GM18517 (cell line): ENCODE measurements around the gene DHX38.

Experiments used
- ATAC-seq: cut with Tn5 transposase; IDR thresholded peaks from one replicate; pipeline ENCODE4 v1.9.1; 2021; ENCODE audit warnings: mild to moderate bottlenecking, moderate library complexity; ENCODE audit not compliant: unreplicated experiment

Gene DHX38

GRCh38 chr16:72083778-72084404 lies 9.8 kb upstream of the DHX38 start:
- no peak for ATAC-seq

- ATAC-seq, result no peak
Measured at GRCh38 chr16:72084445-72084844, 9.2 kb upstream of the DHX38 start.

DNA sequence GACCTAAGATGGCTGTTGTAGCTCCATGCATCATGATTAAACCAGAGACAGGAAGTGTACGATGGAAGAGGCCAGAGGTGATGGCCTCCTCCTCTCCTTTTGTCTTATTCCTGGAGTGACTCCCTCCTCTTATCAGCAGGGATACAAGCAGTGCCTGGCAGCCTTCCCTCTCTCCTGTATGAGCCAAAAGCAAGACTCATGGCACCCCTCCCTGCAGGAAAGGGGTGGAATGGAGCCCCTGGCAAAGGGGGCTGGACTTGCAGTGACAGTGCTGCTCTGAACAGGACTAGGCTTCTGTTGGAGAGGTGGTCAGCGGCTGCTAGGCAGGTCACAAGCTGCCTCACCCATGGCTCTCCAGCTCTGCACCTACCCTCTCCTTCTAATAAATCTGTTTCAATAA lies 8.6 kb upstream of the DHX38 start:
- ATAC-seq, result no peak

DNA sequence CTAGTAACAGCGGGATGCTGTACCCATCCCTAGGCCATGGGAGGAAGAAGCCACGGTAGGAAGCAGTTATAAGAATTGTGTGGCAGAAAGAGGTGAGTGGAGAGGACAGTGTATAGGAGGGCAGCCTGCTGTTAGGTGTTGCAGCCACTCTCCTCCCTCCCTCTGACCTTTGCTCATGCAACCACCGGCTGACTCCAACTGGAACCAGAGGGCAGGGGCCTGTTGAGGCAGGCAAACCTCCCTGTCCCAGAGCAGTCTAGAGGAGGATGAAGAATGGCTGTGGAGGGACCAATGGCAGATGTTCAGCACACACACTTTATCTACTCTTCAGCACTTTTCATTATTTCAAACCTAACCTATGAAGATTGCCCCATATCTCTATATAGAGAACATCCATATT lies 2.4 kb upstream of the DHX38 start:
- ATAC-seq, result no peak

DNA sequence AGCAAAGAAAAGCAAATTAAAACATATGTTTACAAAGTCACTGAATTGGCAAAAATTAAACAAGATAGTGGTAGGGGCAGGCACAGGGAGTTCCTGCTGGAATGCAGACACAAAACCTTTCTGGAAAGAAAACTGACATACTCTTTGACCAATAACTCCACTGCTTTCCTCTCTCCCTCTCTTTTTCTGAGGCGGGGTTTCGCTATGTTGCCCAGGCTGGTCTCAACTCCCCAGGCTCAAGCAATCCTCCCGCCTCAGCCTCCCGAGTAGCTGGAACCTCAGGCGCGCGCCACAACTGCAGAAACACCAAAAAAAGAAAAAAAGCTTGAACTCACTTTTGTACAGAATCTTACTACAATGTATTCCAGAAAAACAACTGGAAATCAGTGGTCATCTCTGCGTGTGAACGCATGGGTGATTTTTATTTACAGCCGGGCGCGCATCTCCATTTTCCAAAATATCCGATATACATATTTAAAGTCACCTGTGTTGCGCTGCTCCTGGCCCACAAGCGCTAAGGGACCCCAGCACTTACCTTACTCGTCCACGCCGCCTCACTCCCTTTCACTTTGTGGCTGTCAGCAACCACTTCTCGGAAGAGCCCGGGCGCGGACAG lies 707 bp upstream of the DHX38 start:
- no peak for ATAC-seq

DNA sequence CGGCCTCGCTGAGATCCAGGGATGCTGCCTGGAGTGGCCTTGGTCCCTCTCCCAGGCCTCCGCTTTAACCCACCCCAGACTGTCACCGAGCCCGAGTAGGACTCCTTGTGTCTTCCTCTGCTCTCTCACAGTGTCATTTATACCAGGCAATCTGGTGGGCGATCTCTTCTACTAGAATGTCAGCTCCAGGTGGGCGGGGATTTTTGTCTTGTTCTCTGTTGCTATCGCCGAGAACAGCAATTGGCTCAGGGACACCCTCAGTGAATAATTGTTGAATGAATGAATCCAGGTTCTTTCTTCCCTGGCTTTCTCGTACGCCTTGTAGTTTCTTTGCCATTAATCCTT lies 591 bp downstream of the DHX38 start:
- peak; percentile 4 for ATAC-seq

DNA sequence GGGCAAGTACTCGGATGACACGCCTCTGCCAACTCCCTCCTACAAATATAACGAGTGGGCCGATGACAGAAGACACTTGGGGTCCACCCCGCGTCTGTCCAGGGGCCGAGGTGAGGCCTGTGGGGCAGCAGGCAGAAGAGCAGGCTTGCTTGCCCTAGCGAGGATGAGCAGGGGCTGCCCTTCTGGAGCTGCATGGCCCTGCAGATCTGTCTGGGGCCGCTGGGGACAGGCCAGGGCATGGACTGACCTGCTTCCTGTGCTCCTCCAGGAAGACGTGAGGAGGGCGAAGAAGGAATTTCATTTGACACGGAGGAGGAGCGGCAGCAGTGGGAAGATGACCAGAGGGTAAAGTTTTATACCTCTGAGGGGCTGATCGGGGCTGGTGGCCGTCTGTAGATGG lies 5.3 kb downstream of the DHX38 start:
- no peak for ATAC-seq

- ATAC-seq, result peak; percentile 87
Measured at GRCh38 chr16:72099377-72099818, 5.8 kb downstream of the DHX38 start.

DNA sequence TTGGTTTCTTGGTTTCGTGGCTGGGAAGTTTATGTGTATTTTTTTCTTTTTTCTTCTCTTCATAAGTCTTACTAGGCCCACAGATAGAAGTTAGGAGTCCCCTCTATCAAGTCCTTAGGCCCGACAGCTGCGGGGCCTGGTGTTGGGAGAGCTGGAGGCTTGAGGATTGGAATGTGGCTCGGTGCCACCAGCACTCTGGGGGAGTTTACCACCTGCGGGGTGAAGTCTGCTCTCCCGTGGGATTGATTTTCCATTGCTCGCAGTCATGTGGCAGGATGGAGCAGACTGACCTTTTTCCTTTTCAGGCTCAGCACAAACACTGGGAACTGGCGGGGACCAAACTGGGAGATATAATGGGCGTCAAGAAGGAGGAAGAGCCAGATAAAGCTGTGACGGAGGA lies 7.5 kb downstream of the DHX38 start:
- ATAC-seq, result no peak

DNA sequence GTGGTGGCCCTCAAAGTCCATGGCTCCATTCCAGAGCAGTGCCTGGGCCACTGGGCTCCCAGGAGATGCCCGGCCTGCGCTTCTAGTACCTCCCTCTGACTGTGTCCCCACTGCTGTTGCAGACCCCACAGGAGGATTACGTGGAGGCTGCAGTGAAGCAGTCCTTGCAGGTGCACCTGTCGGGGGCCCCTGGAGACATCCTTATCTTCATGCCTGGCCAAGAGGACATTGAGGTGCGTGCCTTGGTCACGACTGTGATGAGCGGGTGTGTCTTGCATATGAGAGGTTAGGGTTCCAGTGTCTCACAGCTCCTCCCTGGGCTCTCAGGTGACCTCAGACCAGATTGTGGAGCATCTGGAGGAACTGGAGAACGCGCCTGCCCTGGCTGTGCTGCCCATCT lies 11.3 kb downstream of the DHX38 start:
- no peak for ATAC-seq

DNA sequence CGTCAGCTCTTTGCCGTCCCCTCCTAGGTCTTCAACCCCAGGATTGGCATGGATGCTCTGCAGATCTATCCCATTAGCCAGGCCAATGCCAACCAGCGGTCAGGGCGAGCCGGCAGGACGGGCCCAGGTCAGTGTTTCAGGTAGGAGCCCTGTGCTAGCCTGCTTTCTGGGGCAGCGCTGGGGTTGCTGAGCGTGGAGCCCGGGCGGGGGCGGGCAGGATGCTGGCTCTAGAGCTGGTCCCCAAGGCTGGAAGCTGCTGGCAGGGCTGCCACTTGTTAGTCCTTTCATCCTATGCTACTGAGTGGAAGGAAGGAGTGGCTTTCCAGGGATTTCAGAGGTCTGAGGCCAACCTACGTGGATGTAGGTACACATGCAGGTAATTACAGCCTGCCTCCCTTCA lies 12.3 kb downstream of the DHX38 start:
- ATAC-seq, result no peak

GRCh38 chr16:72107371-72107770 lies 13.7 kb downstream of the DHX38 start:
- ATAC-seq, result no peak

DNA sequence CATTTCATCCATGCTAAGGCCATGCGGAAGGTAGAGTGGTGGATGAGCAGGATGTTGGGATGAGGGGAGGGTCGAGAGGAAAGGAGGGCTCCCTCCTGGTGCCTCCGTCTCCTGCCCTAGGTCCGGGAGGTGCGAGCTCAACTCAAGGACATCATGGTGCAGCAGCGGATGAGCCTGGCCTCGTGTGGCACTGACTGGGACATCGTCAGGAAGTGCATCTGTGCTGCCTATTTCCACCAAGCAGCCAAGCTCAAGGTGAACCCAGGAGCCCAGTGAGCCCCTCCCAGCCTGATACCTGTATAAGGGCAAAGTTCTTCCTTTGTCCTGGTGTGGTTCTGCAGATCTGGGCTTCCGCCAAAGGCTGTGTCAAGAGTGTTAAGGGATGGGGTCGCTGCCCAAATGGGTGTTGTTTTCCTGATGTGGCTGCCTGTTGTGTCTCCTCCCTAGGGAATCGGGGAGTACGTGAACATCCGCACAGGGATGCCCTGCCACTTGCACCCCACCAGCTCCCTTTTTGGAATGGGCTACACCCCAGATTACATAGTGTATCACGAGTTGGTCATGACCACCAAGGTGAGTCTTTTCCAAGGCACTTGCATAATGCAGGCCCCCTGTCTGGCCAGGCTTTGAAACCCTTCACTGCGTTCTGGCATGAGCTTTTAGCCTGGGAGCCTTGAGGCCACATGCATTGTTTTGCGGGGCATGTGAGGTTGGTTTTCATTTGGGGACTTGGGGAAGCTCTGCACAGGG lies 14.9 kb downstream of the DHX38 start:
- no peak for ATAC-seq

- no peak for ATAC-seq
Measured at GRCh38 chr16:72109300-72109699, 15.7 kb downstream of the DHX38 start.

DNA sequence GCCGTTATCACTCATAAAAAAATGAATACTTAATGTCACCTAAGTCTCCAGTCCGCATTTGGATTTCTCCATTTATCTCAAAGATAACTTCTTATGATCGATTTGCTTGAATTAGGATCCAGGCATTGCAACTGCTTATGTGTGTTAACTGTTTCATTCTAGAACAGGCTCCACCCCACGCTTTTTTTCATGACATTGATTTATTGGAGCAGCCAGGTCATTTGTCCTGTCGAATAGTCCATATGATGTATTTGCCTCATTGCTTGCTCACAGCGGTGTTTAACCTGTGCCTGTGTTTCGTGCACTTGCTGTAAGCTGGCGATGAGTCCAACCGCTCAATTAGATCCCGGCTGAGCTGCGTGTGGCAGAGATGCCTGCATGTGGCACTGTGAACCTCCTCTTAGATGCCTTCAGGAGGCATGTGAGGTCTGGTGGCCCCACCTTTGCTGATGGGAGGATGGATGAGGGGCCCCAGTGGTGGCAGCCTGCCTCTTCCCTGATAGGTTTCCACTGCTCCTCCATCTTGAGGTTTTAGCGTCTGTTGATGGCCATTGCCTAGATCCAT lies 16.4 kb downstream of the DHX38 start:
- ATAC-seq, result no peak

GRCh38 chr16:72110662-72111615 lies 17.3 kb downstream of the DHX38 start:
- ATAC-seq, result no peak

DNA sequence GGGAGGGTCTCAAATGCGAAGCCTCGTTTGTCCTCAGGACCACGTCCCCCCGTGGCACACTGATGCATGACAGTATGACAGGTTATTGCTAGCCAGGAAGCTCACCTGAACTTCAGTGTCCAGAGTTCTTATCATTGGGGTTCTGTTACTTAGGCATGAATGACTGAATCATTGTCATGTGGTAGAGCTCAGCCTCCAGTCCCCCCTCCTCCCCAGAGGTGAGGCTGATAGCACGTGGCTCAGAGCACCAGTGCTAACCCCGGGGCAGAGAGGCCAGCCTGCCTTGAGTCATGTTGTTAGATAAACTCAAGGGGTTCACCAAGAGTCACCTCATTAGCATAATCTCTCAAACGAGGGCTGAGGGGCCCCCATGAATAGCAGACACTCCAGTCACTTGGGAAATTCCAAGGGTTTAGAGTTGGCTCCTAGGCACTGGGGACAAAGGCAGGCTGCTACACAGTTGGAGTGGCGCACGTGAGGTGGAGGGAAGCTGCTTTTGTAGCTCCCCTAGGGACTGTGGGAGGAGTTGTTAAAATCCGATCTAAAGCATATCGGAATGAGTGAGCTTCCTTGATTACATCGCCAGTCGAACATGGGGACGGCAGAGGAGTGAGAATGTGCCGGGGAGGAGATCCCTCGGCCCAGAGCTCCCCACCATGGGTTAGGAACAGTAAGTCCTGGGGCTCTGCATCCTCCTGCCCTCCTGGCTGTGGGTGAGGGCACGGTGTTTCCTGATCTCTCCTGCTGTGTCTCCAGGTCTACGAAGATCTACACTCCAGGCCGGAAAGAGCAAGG lies 18.2 kb downstream of the DHX38 start:
- ATAC-seq, result no peak

- no peak for ATAC-seq
Measured at GRCh38 chr16:72112452-72112792, 18.8 kb downstream of the DHX38 start.

DNA sequence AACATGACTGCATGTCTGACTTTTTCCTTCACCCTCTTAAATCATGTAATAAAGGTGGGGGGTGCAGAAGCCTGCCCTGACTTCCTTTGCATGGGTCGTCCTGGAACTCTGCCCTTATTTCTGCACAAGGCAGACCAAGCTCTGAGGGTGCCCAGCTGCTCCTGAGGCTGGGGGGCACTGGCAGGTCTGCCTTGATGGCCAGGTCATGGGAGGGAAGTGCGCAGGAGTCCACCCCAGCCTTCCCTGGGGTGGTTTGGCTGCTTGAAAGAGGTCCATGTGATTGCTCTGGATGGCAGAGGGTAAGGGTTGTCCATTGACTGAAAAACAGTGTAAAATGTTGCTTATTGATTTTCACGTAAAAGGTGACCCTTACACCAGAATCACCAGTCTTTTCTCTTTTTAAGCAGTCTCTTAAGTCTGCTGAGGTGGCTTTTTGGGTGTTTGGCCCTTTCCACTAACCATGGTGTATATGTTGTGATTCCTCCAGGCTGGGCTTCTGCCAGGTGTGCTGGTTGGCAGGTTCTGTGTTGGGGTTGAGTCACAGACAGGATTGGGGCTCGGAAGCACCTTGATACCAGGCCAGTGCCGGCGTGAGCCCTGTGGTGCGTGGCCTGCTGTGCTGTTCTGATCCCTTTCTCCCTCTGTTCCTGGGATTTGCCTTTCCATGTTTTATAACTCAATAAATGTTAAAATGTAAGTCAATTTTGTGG lies 19.4 kb downstream of the DHX38 start:
- no peak for ATAC-seq

DNA sequence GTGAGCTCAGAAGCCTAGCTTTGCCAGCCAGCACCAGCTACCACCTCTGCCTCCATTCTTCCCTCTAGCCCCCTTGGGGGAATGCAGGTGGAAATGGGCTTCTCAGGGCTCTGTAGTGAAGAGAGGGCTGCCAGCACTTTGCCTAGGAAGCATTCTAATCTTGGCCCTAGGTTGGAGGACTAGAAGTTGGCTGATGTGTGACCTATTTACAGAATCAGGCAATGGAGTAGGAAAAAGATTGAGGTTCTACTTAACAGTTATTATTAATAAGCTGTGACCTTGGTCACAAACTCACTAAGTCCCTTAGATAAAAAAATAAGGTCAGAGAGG lies 19.9 kb downstream of the DHX38 start:
- no peak for ATAC-seq
